ENCODE results near the gene AKR7A2. TPM values are rescaled to one million over a fixed set of nuclear protein-coding genes. Genes with fewer than 3 reads are reported as not detected.

Gene AKR7A2
- total and polyA plus RNA-seq, 9 of the 15 experiments (the other 6 are each of a cell fraction or from before 2014, with no cell fraction given): 2.0 to 78.4 (median 49.4) TPM

GRCh38 chr1:19344372-19344810, 32.4 kb upstream of the AKR7A2 start (continued):
- TF ChIP-seq, protein P1, sequence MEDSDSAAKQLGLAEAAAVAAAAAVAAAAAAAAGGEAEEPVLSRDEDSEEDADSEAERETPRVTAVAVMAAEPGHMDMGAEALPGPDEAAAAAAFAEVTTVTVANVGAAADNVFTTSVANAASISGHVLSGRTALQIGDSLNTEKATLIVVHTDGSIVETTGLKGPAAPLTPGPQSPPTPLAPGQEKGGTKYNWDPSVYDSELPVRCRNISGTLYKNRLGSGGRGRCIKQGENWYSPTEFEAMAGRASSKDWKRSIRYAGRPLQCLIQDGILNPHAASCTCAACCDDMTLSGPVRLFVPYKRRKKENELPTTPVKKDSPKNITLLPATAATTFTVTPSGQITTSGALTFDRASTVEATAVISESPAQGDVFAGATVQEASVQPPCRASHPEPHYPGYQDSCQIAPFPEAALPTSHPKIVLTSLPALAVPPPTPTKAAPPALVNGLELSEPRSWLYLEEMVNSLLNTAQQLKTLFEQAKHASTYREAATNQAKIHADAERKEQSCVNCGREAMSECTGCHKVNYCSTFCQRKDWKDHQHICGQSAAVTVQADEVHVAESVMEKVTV (CRISPR knock-in tag; IDR thresholded peaks at IDR 0.05): peak; percentile 56
- TF ChIP-seq CCNT2 (IDR thresholded peaks at IDR 0.05; ENCODE audit: borderline replicate concordance, extremely low read depth, insufficient read length, low read depth, low read length) (no peak), BCL6 (CRISPR knock-in tag; IDR thresholded peaks at IDR 0.05) (no peak), ZNF764 (CRISPR knock-in tag; IDR thresholded peaks at IDR 0.05; ENCODE audit: low read depth) (no peak), HES1 (IDR thresholded peaks at IDR 0.05; ENCODE audit: low read depth) (no peak), ETV1 (tag; conservative IDR thresholded peaks at IDR 0.05; ENCODE audit: low read depth) (no peak), ZNF280A (IDR thresholded peaks at IDR 0.05; ENCODE audit: low read depth, partially characterized antibody) (no peak), SETDB1 (IDR thresholded peaks at IDR 0.05; ENCODE audit: low read length) (no peak), POU5F1 (IDR thresholded peaks at IDR 0.05; ENCODE audit: borderline replicate concordance, low read depth, low read length, partially characterized antibody) (no peak), MAZ (CRISPR knock-in tag; conservative IDR thresholded peaks at IDR 0.05 in 1 of 2, IDR thresholded peaks at IDR 0.05 in 1 of 2) (no peak), ZKSCAN8 (CRISPR knock-in tag; IDR thresholded peaks at IDR 0.05) (no peak), STAG1 (CRISPR knock-in tag; IDR thresholded peaks at IDR 0.05; ENCODE audit: borderline replicate concordance) (peak; percentile 91), TEAD1 (CRISPR knock-in tag; IDR thresholded peaks at IDR 0.05) (no peak), ZNF175 (CRISPR knock-in tag; IDR thresholded peaks at IDR 0.05; ENCODE audit: low read depth) (no peak), MTA3 (IDR thresholded peaks at IDR 0.05; ENCODE audit: borderline replicate concordance) (no peak), THRAP3 (IDR thresholded peaks at IDR 0.05; ENCODE audit: borderline replicate concordance) (no peak), CHCHD3 (CRISPR knock-in tag; IDR thresholded peaks at IDR 0.05) (no peak), FOXK1 (CRISPR knock-in tag; IDR thresholded peaks at IDR 0.05; ENCODE audit: borderline replicate concordance) (no peak), POLR2B (IDR thresholded peaks at IDR 0.05; ENCODE audit: low read depth, partially characterized antibody) (no peak)
- TF ChIP-seq, protein P2, sequence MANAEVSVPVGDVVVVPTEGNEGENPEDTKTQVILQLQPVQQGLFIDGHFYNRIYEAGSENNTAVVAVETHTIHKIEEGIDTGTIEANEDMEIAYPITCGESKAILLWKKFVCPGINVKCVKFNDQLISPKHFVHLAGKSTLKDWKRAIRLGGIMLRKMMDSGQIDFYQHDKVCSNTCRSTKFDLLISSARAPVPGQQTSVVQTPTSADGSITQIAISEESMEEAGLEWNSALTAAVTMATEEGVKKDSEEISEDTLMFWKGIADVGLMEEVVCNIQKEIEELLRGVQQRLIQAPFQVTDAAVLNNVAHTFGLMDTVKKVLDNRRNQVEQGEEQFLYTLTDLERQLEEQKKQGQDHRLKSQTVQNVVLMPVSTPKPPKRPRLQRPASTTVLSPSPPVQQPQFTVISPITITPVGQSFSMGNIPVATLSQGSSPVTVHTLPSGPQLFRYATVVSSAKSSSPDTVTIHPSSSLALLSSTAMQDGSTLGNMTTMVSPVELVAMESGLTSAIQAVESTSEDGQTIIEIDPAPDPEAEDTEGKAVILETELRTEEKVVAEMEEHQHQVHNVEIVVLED (CRISPR knock-in tag; IDR thresholded peaks at IDR 0.05): no peak
- TF ChIP-seq, protein P3, sequence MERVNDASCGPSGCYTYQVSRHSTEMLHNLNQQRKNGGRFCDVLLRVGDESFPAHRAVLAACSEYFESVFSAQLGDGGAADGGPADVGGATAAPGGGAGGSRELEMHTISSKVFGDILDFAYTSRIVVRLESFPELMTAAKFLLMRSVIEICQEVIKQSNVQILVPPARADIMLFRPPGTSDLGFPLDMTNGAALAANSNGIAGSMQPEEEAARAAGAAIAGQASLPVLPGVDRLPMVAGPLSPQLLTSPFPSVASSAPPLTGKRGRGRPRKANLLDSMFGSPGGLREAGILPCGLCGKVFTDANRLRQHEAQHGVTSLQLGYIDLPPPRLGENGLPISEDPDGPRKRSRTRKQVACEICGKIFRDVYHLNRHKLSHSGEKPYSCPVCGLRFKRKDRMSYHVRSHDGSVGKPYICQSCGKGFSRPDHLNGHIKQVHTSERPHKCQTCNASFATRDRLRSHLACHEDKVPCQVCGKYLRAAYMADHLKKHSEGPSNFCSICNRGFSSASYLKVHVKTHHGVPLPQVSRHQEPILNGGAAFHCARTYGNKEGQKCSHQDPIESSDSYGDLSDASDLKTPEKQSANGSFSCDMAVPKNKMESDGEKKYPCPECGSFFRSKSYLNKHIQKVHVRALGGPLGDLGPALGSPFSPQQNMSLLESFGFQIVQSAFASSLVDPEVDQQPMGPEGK (CRISPR knock-in tag; IDR thresholded peaks at IDR 0.05; ENCODE audit: borderline replicate concordance): no peak

All from K562 (cell line).